HG03521 (cell line): ENCODE measurements around the gene PPP1CA.

ENCODE experiments used
- ATAC-seq: cut with Tn5 transposase; IDR thresholded peaks from one replicate; pipeline ENCODE4 v1.9.1; 2021; ENCODE audit warnings: mild to moderate bottlenecking, moderate library complexity; ENCODE audit not compliant: unreplicated experiment

PPP1CA gene

GRCh38 chr11:67401495-67402191 is at the start of gene PPP1CA:
Gene PPP1CA, minus strand, starts transcription at chr11:67401858. Its CDS starts 76 bp downstream, at chr11:67401782.
- peak; percentile 74 for ATAC-seq

- no peak for ATAC-seq
Observed at GRCh38 chr11:67450796-67451657, 49.4 kb upstream of the PPP1CA start.

GRCh38 chr11:67449116-67449844 is 47.6 kb upstream of the PPP1CA start:
- no peak for ATAC-seq

DNA sequence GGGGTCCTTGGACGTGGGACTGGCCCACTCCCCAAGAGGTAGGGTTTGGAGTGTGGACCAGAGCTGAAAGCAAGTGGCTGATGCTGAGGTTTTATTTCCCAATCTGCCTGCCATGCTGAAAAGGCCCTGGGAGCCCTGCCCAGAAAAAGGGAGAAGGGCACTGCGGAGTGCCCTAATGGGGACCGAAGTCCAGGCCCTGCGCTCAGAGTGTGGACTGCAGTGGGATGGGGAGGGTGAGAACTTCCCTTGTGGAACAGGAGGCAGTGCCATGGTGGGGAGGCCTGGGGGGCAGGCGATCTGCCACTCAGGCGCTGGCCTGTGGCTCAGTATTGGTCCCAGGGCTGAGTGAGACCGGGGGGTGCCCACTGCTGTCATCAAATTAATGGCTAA is 46.6 kb upstream of the PPP1CA start:
- no peak for ATAC-seq

DNA sequence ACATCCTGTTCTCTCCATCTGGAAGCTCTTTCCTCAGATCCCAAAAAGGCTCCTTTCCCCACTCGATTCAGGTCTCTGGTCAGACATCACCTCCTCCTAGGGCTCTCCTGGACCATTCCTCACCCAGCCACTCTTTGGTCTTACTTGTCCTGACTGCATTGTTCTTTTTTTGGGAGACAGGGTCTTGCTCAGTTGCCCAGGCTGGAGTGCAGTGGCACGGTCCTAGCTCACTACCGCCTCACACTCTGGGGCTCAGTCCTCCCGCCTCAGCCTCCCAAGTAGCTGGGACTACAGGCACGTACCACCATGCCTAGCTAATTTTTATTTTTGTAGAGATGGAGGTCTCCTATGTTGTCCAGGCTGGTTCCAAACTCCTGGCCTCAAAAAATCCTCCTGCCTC is 43.9 kb upstream of the PPP1CA start:
- no peak for ATAC-seq

GRCh38 chr11:67442504-67443404 is 41.1 kb upstream of the PPP1CA start:
- peak; percentile 2 for ATAC-seq

DNA sequence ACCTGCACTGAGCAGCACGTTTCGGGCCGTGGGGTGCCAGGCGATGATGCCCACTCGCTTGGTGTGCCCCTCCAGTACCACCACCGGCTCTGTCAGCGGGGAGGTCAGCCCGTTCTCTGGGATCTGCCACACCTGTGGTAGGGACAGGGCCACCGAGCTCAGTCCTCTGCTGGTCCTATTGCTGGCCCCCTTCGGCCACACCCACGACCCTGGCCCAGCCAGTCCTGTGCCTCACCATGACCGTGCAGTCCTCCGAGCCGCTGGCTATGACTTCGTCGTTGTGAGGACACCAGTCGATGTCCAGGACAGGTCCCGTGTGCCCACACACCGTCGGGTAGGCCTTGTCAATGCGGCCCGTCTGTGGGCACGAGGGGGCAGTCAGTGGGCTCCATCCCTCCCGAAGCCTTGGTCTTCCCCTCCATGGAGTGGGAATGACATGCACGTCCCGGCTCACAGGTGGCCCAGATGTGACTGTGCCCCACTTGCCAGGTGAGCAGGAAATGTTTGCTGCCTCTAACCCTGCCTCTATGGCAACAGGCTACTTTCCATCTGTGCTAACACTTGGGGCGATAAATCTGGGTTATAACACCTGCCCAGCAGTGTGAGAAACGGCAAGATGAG is 40.2 kb upstream of the PPP1CA start:
- ATAC-seq: no peak

DNA sequence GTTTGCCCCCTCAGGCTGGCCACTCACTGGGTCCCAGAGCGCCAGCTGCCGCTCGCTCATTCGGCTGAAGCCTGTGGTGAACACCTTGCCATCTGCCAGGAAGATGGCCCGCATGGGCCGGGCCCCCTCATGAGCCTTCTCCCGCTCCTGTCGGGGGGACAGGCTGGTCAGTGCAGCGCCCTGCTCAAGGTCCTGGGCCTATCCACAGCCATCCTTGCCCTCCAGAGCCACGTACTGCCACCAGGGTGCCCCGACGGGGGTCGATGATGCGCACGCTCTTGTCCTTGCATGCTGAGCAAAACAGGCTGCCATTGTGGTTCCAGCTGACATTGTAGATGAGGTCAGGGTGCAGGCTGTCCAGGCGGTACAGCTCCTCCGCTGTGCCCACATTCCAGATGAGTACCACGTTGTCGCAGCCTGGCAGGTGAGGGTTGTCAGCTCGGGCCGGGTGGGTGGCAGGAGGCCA is 39.5 kb upstream of the PPP1CA start:
- ATAC-seq: no peak

- ATAC-seq: no peak
Observed at GRCh38 chr11:67440229-67441097, 38.8 kb upstream of the PPP1CA start.

- no peak for ATAC-seq
Observed at GRCh38 chr11:67439321-67440228, 37.9 kb upstream of the PPP1CA start.

DNA sequence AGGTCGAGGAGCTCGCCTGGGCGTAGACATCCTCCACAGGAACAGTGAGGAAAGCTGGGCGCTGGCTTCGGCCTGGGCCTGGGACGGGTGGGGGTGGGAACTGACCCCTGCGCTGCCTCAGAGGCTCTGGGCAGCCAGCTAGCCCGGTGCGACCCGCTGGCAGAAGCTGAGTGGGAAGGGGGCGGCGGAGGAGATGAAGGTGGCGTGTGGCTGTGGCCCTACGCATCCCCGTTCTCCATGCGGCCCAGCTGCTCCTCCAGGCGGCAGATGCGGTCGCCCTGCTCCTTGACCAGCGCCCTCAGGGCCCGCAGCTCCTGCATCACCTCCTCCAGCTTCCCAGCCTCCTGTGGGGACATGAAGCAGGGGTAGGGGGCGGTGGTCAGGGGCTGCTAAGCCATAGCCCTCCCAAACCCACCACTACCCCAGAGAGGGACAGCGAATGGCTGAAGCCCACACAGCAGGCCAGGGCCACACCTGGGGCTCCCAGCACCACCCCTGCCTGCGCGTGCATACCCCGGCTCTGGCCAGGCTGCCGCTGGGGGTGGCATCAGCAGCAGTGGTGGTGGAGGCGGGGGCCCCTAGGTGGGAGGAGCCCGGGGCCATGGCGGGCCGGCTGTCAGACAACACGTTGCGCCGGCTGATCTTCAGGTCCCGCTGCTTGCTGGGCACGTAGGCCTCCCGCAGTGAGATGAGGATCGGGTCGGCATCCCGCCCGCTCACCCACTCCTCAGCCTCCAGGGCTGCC is 36.7 kb upstream of the PPP1CA start:
- ATAC-seq: no peak

DNA sequence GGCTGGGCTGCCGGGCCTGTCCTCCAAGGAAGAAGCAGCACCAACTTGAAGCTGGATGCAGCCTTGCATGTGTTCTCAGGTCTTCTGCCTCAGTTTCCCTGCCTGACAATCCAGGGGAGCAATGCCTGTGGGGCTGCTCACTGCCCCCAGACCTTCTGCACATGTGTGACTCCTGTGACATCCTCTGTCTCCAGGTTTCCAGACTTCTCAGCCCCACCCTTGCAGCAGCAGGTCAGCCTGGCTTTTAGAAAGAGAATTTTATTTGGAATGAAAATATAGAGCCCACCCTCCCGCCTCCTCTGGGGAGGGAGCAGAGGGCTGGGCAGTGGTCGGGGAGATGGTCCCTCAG is 36.1 kb upstream of the PPP1CA start:
- ATAC-seq: no peak

GRCh38 chr11:67437082-67437808 is 35.6 kb upstream of the PPP1CA start, which contains the start of gene PTPRCAP:
Gene PTPRCAP, minus strand, starts transcription at chr11:67437682. Its CDS starts 63 bp downstream, at chr11:67437619.
- no peak for ATAC-seq

DNA sequence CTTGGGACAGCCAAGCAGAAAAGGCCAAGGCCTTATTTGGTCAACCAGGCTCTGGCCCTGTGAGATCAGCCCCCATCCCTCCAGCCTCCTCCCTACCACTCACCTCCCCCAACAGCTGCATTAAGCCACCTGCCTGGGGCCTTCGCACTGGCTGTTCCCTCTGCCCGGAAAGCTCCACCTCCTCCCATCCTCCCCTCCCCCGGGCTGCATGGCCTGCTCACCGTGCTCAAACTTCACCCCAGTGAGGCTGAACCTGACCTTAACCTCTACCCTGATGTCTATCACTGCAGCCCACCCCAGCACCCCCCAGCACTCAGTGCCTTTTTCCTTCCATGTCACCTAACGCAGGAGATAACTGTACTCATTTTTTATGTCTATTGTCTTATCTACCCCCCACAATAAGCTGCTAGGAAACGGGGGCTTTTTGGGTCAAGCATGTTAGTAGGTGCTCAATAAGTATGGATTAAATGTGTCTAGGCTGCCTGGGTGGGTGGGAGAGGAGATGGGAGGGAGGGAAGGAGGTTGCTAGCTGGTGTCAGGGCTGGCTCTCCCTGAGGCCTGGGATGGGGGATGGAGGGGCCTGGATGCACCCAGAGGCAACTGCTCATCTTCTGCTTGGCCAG is 34.9 kb upstream of the PPP1CA start:
- ATAC-seq: no peak

DNA sequence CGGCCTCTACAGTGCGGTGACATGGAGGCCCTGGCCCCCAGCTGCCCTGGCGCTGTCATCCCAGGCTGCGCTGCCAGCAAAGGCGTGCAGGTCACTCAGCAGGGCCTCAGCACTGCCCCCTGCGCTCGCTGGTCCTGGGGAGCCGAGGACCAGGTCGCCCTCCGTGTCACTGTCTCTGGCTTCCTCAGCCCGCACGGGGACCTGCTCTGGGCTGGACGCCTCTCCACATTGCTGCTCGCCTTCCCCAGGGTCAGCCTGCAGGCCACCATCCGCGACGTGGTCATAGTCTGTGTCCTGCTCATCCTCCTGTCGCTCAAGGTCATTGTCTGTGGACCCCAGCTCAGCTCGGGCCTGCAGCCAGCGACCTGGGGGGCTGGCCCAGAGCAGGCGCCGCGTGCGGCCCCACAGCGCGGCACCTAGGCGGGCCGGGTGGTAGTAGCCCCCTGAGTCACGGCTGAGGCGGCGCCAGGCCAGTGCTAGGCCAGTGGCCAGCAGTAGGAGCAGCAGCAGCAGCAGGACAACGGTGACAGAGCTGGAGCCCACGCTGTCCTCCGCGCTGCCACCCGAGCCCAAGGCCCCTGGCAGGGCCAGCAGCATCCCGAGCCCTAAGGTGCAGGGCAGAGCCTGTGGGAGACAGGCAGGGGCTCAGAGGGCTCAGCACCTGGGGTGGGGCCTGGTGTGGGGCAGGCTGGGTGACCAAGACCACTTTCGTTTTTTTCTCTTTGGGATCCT is 34.2 kb upstream of the PPP1CA start:
- no peak for ATAC-seq
